Cerebellar cortex (tissue), 1 donor: ENCODE results near the gene CDHR3.
"Not testable (repeated sequence)": the region's sequence is repeated elsewhere in the genome, so short reads cannot be mapped to it uniquely, and the experiment has no call there.

Experiments used
- DNase-seq: peaks from one replicate; pipeline ENCODE4 v3.0.0-alpha.2; 2015; ENCODE audit warnings: low spot score

Gene CDHR3

GRCh38 chr7:105971845-105972244 lies 8.8 kb downstream of the CDHR3 start:
- no peak for DNase-seq

DNA sequence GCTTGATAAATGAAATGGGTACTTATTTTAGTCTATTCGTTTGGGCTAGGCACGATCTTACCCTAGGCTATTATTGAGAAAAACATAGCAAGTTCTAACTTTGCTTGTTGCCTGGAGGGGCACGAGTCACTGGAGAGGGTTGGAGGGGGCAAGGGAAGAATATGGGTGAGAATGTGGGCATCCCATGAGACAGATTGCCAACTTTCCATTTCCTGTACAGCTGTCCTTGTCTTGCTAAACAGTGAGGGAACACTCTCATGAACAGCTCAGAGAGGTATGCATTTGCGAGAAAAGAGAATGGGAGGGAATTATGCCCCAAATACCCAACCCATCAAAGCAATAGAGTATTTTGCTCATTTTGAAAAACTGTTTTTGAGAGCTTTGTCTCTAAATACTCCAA lies 9.2 kb downstream of the CDHR3 start:
- peak; percentile 23 for DNase-seq

GRCh38 chr7:105974471-105974870 lies 11.4 kb downstream of the CDHR3 start:
- DNase-seq = peak; percentile 38

DNA sequence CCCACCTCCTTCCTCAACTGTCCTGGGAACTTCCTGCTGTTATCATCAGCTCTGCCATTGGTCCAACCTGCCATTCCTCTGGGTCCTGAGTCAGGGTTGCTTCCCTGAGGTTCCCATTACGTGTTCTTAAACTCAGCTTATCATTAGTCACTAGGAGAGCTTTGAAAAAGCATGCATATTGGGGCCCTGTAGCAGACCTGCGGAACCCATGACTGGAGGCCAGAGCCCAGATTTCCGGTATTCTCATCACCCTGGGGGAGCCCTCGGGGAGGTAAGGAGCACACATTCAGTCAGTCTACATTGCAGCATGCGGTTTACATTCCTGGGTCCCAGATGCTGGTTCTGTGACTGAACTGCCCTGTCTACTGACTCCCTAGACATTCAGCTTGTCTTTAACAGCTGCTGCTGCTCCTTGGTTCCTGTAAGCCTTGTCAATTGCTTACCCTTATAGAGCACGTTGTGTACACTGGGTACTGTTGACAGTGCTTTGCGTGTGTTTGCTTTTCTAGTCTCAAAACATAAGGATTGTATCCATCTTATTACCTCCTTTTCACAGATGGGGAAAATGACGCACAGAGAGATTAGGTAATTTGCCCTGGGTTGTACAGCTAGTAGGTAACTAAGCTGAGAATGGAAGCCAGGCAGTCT lies 12.8 kb downstream of the CDHR3 start:
- no peak for DNase-seq

GRCh38 chr7:105976868-105977267 lies 13.8 kb downstream of the CDHR3 start:
- DNase-seq = no peak

DNA sequence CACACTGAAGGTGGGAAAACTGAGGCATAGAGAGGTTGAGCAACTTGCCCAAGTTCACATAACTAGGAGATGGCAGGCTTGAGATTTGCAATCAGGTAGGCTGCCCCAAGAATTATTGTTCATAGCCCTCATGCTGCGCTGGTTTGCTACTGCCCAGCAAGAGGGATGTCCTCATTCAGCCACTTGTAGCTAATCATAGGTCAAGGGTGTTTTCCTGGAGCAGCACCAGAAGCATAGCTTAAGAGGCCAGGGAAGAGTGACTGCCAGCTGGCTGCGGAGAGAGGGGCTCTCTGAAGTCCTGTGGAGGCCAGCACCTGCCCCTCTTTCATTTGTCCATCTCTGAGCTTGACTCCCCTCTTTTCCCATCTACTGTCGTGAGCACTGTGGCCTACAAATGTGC lies 15.0 kb downstream of the CDHR3 start:
- peak; percentile 41 for DNase-seq

GRCh38 chr7:105978974-105979373 lies 15.9 kb downstream of the CDHR3 start:
- no peak for DNase-seq

- no peak for DNase-seq
Measured at GRCh38 chr7:105979405-105979804, 16.3 kb downstream of the CDHR3 start.

GRCh38 chr7:105980645-105981396 lies 17.8 kb downstream of the CDHR3 start:
- no peak for DNase-seq

DNA sequence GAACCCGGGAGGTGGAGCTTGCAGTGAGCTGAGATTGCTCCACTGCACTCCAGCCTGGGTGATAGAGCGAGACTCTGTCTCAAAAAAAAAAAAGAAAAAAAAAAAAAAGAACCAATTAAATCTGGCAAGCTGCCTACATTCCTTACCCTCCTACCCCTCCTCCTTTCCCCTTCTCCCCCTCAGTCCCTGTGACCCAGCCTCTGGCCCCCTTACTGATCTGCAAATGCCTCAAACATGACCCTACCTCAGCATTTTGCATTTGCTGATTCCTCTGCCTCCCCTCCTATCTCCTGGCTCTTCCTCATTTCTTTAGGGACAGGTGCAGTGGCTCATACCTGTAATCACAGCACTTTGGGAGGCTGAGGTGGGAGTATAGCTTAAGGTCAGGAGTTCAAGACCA lies 19.3 kb downstream of the CDHR3 start:
- no peak for DNase-seq

DNA sequence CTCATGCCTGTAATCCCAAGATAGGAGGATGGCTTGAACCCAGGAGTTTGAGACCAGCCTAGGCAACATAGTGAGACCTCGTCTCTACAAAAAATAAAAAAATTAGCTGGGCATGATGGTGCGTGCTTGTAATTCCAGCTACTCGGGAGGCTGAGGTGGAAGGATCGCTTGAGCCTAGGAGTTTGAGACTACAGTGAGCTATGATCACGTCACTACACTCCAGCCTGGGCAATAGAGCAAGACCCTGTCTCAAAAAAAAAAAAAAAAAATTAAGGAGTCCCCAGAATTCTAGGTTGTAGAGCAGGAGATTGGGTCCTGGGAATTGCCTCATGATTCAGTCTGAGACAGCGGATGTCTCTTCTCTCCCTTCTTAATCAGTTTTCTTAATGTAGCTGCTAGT lies 21.7 kb downstream of the CDHR3 start:
- DNase-seq = not testable (repeated sequence)

- no peak for DNase-seq
Measured at GRCh38 chr7:105985229-105985628, 22.2 kb downstream of the CDHR3 start.

DNA sequence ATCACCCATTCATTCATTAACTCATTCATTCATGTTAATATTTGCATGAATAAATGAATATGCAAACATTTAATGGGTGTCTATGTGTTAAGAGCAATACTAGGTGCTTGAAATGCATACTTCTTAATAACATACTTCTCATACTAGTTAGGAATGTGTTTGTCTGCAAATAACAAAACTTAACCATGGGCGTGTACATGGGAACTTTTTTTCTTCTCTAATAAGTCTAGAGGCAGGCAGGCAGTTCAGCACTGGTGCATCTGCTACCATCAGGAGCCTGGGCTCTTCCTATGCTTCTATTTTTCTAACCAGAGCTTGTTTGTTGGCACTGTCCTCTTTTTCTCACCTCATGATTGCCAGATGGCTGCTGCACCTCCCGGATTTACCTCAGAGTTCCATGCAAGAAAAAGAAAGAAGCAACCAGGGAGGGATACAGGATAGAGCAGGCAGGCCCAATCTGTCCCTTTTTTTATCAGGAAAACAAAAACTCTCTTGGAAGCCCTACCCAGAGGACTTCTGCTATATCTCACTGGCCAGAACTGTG lies 22.7 kb downstream of the CDHR3 start:
- DNase-seq = peak; percentile 92

DNA sequence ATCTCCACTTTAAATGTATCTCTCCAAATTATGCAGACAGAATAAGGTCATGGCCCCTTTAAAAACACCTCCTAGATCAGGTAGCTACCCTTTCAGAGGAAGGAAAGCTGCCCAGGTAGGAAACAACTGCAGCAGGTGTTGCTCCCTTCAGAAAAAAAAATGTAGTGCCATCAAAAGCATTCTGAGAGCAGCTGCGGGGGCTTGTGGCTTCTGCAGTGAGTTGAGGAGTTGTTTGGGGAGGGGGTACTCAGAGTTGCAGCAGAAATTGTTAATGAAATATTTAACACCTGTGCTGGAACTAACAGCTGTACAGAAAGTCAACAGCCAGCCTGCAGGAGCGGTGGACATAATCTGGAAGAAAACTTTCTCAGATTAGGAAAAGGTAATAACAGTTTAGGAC lies 24.0 kb downstream of the CDHR3 start:
- no peak for DNase-seq

- no peak for DNase-seq
Measured at GRCh38 chr7:105988276-105988675, 25.2 kb downstream of the CDHR3 start.

GRCh38 chr7:105989191-105989590 lies 26.1 kb downstream of the CDHR3 start:
- DNase-seq = no peak

DNA sequence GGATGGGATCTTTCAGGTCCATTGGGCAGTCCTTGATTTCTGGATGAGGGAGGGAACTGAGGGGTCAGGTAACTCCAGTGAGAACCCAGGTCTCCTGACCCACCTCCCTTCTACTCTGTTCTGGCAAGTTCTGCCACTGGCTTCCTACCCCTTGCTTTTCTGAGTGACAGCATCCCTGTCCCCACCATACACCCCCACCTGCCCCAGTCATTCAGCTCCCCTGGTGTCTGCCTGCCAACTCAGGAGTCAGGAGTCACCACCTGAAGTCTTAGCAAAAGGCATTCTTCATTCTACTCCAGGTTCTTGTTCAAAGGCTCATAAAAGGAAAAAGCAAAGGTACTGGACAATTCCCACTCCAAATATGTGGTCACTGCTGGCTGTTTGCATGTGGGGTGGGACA lies 26.6 kb downstream of the CDHR3 start:
- no peak for DNase-seq

GRCh38 chr7:105990141-105990540 lies 27.1 kb downstream of the CDHR3 start:
- no peak for DNase-seq

DNA sequence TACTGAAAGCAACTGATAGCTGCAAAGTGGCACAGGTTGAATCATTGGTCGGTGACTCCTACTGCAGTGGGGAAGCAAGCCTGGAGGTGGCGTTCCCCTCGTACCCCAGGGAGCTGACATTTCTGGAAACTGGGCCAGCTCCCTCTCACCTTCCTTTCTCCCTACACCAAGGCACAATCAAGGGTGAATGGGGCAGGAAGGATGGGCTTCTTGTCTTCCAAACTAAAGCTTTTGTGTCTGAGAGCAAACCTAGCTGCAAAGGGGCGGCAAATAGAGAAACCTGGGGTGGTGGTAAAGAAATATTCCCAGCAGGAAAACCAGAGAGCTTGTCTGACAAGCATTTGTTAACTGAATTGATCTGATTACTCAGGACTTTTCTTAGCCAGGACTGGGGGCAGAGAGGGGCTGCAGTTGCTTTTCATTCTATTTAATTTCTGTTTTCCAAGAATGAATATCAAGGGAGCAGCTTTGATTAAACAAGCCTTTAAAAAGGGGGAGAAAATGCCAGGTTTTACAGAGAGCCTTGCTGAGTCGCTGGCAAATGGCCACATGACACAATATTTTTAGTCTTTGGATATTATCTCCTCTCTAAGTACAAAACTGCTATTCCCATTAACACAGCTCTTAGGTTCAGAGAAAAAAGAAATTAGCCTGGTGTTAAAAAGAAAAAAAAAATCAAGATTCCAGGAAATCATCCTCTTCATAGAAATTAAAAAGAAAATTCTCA lies 27.8 kb downstream of the CDHR3 start:
- DNase-seq = peak; percentile 88

DNA sequence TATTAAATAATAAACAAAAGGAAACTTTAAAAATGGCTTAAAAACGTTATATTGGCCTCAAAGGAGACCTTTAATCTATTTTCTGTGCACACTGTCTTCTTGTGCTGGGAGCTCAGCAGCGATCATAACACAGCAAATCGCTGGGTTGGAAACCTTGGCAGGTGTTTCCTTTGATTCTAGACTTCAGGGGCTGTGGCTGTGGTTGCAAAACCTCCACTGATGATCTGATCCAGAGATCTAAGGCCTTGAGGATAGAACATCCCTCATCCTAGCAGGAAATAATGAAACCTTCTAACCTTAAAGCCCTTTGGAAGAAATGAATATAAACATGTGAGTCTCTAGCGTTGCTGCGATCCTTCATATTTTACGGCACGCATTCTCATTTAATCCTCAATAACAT lies 29.8 kb downstream of the CDHR3 start:
- DNase-seq = no peak

DNA sequence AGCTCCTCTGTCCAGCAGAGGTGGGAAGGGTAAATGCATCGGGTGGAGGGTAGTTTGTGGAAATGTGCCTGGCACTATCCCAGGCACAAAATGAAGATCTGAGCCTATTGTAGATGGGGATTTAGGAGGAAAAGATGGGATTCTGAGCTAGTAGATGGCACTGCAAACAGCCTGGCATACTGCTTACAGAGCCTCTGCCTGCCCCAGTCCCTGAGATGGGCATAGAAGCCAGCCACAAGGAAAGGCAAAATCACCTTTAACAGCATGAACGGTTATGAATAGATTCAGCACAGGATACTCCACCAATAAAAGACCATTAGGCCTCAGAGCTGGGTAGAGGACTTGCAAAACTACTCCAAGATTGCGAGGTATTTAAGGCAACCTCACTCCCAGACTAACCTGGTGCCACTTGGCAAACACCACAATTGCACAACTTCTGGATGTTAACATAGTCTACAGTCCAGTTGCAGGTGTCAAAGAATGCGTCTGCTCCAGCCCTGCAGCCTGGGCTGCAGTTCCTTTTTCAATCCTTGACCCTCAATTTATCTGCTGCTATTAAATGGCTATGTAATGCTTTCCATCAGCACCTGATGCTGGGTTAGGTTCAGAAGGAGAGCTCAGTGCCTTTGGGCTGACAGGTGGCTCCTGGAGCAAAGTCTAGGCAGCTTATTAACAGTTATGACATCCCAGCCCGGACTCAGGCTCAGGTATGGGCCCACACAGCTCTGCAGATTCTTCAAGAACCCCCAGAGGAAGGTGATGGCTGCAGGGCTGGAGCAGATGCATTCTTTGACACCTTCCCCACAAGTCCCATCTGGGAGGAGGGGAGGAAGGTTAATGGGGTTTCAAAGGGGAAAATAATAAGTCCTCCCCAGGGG lies 34.0 kb downstream of the CDHR3 start:
- no peak for DNase-seq

DNA sequence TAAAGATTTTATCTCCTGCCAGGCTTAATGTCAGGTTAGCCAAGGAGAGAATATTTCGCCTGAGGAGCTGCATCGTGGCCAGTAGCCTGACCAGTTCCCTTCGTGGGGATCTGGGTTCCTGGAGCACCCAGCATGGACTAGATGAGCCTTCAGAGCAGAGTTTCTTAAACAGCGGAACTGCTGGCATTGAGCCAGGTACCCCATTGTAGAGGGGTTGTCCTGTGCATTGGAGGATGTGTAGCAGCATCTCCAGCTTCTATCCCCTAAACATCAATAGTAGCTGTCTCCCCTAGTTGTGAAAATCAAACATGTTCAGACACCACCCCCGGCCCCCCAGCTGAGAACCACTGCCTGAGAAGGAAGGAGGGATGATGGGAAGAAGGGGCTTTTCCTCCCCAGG lies 36.2 kb downstream of the CDHR3 start:
- DNase-seq = no peak
